Measurements from ENCODE around the gene CLEC4A. TPM values are rescaled to one million over a fixed set of nuclear protein-coding genes. Genes with fewer than 3 reads are reported as not detected.
"Not testable (repeated sequence)": the region's sequence is repeated elsewhere in the genome, so short reads cannot be mapped to it uniquely, and the experiment has no call there.

CLEC4A gene
- polyA plus RNA-seq (ENCODE audit: insufficient read length in 3 of 3): 1 to 10 TPM; 1.6 to 1.9 (median 1.8) TPM

DNA sequence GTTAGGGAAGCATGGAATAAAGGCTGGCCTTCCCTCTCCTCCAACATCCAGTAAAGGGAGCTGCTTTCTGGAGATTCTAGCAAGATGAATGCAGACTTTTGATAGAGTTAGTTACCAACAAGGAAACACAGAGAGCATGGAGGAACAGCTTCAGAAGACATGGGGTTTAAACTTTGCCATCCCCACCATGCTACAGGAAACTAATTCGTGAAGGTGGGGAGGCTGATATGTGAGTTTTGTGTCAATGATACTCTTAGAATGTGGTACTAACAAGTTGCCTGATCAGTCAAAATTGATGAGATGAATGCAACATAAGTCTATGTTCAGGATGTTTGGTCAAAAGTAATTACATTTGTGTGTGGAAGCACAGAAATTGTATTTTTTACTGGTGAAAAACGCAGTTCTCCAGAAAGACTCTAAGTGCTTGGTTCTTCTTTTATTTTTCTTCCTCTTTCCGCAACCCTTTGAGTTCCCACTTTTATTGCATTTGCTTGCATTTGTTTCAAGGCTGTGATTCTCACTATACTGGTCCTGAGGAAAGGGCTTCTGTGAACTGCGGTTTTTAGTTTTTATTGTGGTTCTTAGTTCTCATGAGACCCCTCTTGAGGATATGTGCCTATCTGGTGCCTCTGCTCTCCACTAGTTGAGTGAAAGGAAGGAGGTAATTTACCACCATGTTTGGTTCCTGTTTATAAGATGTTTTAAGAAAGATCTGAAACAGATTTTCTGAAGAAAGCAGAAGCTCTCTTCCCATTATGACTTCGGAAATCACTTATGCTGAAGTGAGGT, at the start of gene CLEC4A:
Gene CLEC4A, plus strand, starts transcription at position 494 of the 789 bp plus-strand sequence. Its CDS starts 262 bp downstream, at position 756.
- no peak for DNase-seq (ENCODE audit: low read depth in 3 of 3, low spot score in 2 of 3)

GRCh38 chr12:8075935-8076334, 47.5 kb upstream of the CLEC4A start:
- DNase-seq (ENCODE audit: low read depth in 3 of 3, low spot score in 2 of 3): no peak

- DNase-seq (ENCODE audit: low read depth in 3 of 3, low spot score in 2 of 3): no peak
Observed at GRCh38 chr12:8076366-8076765, 47.1 kb upstream of the CLEC4A start.

DNA sequence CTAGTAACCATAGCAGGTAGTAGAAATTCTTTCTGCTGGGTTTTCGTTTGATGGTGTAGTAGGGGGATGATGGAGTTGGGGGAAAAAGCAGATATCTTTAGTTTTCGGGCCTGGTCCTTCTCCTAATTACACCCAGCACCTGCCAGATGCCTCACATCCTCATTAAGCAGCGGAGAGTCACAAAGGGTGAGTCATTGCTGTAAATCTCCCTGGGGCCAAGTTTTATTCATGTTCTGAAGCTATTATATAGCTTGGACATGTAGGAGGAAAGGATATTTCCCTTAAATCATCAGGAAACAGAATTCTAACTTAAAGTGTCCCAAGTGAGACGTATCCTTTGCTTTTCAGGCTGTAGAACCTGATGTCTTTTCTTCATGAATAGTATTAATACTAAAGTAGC, 46.2 kb upstream of the CLEC4A start:
- no peak for DNase-seq (ENCODE audit: low read depth in 3 of 3, low spot score in 2 of 3)

- DNase-seq (ENCODE audit: low read depth in 3 of 3, low spot score in 2 of 3): no peak
Observed at GRCh38 chr12:8078398-8078797, 45.0 kb upstream of the CLEC4A start.

DNA sequence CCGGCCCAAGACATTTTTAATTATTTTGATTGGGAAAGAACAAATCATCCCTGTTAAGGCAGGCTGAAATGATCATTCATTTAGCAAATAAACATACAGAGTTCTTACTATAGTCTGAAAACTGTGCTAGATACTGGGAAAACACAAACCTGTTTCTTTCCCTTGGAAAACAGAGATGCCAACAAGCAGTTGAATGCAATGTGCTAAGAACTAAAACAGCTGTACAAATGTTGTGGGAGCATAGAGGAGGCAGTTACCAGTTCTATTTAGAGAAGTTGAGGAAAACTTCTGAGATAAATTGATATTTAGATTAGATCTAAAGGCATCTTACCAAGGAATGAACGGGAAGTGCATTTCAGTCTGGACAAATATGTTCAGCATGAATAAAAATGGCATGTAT, 44.5 kb upstream of the CLEC4A start:
- DNase-seq (ENCODE audit: low read depth in 3 of 3, low spot score in 2 of 3): no peak

DNA sequence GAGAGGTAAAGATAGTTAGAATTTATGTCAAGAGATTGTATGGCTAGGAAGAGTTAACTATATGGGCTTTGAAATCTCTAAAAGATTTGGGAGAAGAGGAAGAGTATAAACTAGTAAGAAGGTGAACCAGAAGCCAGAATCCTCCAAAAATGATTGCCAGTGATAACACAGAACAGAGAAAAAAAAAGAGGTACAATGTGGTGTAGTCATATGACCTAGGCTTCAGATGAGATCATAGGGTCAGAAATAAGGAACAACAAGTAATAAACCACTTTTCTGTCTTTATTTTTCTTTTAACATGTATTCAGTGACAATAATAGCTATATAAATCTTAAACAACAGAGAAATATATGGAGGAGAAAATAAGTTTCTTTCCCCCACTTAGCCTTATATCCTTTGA, 43.3 kb upstream of the CLEC4A start:
- DNase-seq (ENCODE audit: low read depth in 3 of 3, low spot score in 2 of 3): no peak

DNA sequence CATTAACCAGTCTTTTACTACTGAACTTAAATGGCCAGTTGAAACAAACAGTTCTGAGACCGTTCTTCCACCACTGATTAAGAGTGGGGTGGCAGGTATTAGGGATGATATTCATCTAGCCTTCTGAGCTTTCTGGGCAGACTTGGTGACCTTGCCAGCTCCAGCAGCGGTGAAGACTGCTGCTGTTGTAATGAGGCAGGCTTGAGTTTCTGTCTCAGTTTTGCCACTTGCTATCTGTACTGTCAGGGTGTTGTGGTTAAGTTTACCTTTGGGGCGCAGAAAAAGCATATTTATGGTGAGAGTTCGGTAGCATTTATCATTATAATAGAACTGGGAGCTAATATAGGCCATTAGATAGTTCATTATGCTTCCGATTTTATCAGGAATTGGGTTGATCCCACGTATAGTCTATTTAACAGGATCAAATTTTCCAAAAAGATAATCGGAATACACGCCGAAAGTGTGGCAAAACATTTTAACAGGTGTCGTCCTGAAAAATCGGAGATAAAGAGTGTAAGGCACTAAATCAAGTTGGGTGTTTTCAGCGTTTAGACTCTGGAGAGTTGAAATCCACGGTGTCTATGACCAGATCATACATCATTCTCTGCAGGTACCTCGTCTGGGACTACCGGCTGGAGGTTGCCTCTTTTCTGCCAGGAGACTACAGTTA, 42.0 kb upstream of the CLEC4A start:
- DNase-seq (ENCODE audit: low read depth in 3 of 3, low spot score in 2 of 3): no peak

DNA sequence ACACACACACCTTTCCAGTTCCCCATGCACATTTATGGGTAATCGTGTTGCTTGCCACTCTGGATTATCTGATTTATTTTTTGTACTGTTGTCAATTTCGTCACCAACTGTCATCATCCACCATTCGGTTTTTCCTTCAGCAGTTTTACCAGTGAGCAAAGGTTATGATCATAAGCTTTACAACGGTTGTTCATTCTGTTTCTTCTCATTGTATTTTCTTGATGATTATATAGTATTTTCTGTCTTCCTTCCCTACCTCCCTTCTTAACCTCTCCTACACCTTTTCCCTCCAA, 40.7 kb upstream of the CLEC4A start:
- no peak for DNase-seq (ENCODE audit: low read depth in 3 of 3, low spot score in 2 of 3)

GRCh38 chr12:8084351-8084750, 39.1 kb upstream of the CLEC4A start:
- DNase-seq (ENCODE audit: low read depth in 3 of 3, low spot score in 2 of 3): not testable (repeated sequence)

GRCh38 chr12:8087666-8088065, 35.8 kb upstream of the CLEC4A start:
- no peak for DNase-seq (ENCODE audit: low read depth in 3 of 3, low spot score in 2 of 3)

GRCh38 chr12:8088574-8088973, 34.8 kb upstream of the CLEC4A start:
- DNase-seq (ENCODE audit: low read depth in 3 of 3, low spot score in 2 of 3): no peak

- DNase-seq (ENCODE audit: low read depth in 3 of 3, low spot score in 2 of 3): not testable (repeated sequence)
Observed at GRCh38 chr12:8089277-8089676, 34.1 kb upstream of the CLEC4A start.

DNA sequence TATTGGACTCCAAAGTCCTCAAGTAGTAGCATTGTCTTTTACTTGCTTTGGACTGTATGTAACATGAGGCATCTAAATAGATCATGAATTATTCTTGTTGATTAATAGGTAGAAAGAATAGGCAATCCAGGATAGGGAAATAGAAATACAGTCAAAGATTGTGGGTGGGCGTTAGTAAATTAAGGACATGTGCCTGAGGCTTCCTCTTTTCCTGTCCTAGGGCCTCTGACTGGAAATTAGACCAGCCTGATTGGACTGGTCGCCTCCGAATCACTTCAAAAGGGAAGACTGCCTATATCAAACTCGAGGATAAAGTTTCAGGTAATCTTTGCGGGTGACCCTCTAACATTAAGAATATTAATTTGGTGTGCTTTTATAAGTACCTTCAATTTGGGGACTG, 33.7 kb upstream of the CLEC4A start:
- DNase-seq (ENCODE audit: low read depth in 3 of 3, low spot score in 2 of 3): no peak

- no peak for DNase-seq (ENCODE audit: low read depth in 3 of 3, low spot score in 2 of 3)
Observed at GRCh38 chr12:8093291-8093690, 30.1 kb upstream of the CLEC4A start.

- DNase-seq (ENCODE audit: low read depth in 3 of 3, low spot score in 2 of 3): no peak
Observed at GRCh38 chr12:8096281-8096915, 27.0 kb upstream of the CLEC4A start.

- DNase-seq (ENCODE audit: low read depth in 3 of 3, low spot score in 2 of 3): no peak
Observed at GRCh38 chr12:8099235-8099634, 24.2 kb upstream of the CLEC4A start.

DNA sequence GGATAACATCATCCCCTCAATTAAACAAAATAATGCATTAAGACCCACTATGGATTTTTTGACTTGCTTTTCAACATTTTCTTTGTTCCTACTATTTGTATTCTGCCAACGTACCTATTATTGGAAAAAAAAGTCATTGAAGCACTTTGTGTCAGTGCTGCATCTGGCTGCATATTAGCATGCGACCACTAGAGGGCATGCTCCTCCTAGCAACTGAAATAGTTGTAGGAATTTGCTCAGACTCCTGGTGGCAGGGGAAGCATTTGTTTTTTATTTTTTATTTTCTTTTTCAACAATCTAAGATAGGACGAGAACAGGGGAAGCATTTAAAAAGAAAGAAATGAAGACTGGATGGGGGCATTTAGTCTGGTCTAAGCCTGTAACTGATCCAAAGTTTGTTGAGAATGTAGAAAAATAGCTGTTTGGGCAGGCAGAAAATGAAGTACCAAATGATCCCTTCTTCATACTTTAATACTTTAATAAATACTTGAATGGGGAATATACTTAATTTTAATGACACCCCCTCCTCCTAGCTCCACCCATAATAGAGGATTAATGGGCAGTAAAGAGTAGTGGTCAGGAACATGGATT, 14.5 kb upstream of the CLEC4A start:
- peak; percentile 45 to 68 (median 52) for DNase-seq (ENCODE audit: low read depth in 3 of 3, low spot score in 2 of 3)

GRCh38 chr12:8113117-8113516, 10.3 kb upstream of the CLEC4A start:
- not testable (repeated sequence) for DNase-seq (ENCODE audit: low read depth in 3 of 3, low spot score in 2 of 3)

DNA sequence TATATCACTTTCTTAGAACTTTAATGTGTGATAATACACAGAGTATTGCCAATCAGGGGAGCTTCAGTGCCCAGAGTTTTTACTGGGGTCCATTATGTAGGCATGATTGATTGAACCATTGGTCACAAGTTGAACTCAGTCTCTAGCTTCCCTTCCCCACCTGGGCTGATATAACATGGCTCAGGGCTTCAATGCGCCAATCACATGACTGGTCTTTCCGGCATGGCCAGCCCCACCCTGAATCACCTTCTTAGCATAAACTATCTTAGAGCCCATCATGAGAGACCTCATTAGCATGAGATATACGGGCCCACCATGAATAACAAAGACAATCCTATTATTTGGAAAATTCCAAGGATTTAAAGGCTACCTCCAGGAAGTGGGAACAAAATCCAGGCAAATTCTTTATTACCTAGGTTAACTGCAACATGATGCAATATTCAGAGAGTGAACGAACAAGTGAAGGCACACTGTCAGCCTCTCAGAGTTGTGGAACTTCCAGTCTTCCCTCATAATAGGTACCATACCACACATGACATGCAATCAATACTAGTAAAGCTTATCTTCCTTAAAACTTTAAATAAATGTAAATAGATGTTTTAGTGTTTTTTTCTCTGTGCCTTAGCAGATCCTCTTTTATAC, 3.2 kb upstream of the CLEC4A start:
- DNase-seq (ENCODE audit: low read depth in 3 of 3, low spot score in 2 of 3): no peak

GRCh38 chr12:8127138-8127537, 3.7 kb downstream of the CLEC4A start:
- no peak for DNase-seq (ENCODE audit: low read depth in 3 of 3, low spot score in 2 of 3)

Measured in right renal cortex interstitium (tissue), 3 donors.